Astrocyte (in vitro differentiated cells and primary cell): ENCODE measurements around the gene ELAPOR2. TPM values are rescaled to one million over a fixed set of nuclear protein-coding genes. Genes with fewer than 3 reads are reported as not detected.

ENCODE experiments used
- DNase-seq: peaks from one replicate; pipeline ENCODE4 v3.0.0-alpha.2; 2010; ENCODE audit warnings: low read depth
- FAIRE-seq: peaks from 2 replicates; lab custom pipeline; 2011; peaks lifted over from hg19 to GRCh38; lab: Jason Lieb, UNC
- H2AFZ ChIP-seq: 2 replicates; pipeline ENCODE4 v1.6.0; 2012; ENCODE audit warnings: low read depth, low read length, inconsistent platforms
- H3K27ac ChIP-seq: 2 replicates; pipeline ENCODE4 v1.5.1; 2011; ENCODE audit warnings: low read depth, low read length, inconsistent platforms
- H3K27me3 ChIP-seq: 2 replicates; pipeline ENCODE4 v1.6.0; 2011; ENCODE audit warnings: low read length, inconsistent platforms; ENCODE audit not compliant: insufficient read depth
- H3K36me3 ChIP-seq: 2 replicates; pipeline ENCODE4 v1.5.1; 2011; ENCODE audit warnings: low read length, inconsistent platforms; ENCODE audit not compliant: insufficient read depth
- H3K4me1 ChIP-seq: 2 replicates; pipeline ENCODE4 v1.5.1; 2011; ENCODE audit warnings: low read length, inconsistent platforms; ENCODE audit not compliant: insufficient read depth
- H3K4me2 ChIP-seq: 2 replicates; pipeline ENCODE4 v1.6.0; 2012; ENCODE audit warnings: low read length, inconsistent platforms
- H3K4me3 ChIP-seq: 2 replicates; pipeline ENCODE4 v1.5.1; 2011; ENCODE audit warnings: low read depth, mild to moderate bottlenecking, low read length, inconsistent platforms; ENCODE audit not compliant: insufficient read depth
- H3K79me2 ChIP-seq: 2 replicates; pipeline ENCODE4 v1.6.0; 2012; ENCODE audit warnings: mild to moderate bottlenecking, low read length, inconsistent platforms; ENCODE audit not compliant: insufficient read depth
- H3K9ac ChIP-seq: 2 replicates; pipeline ENCODE4 v1.6.0; 2012; ENCODE audit warnings: mild to moderate bottlenecking, low read length, inconsistent platforms
- H3K9me3 ChIP-seq: 2 replicates; pipeline ENCODE4 v1.5.1; 2012; ENCODE audit warnings: low read depth, mild to moderate bottlenecking, low read length, inconsistent platforms; ENCODE audit not compliant: insufficient read depth
- H4K20me1 ChIP-seq: 2 replicates; pipeline ENCODE4 v1.6.0; 2012; ENCODE audit warnings: low read length, inconsistent platforms; ENCODE audit not compliant: insufficient read depth
- H3K27ac Mint-ChIP-seq: one replicate; pipeline ENCODE4 v1.8.0; 2021; ENCODE audit warnings: mild to moderate bottlenecking, mixed read lengths; ENCODE audit not compliant: unreplicated experiment
- H3K27me3 Mint-ChIP-seq: one replicate; pipeline ENCODE4 v1.8.0; 2021; ENCODE audit warnings: low read depth, mixed read lengths; ENCODE audit not compliant: unreplicated experiment
- H3K36me3 Mint-ChIP-seq: one replicate; pipeline ENCODE4 v1.8.0; 2021; ENCODE audit warnings: low read depth, mixed read lengths; ENCODE audit not compliant: unreplicated experiment
- H3K4me1 Mint-ChIP-seq: one replicate; pipeline ENCODE4 v1.8.0; 2021; ENCODE audit warnings: low read depth, mixed read lengths; ENCODE audit not compliant: unreplicated experiment
- H3K4me3 Mint-ChIP-seq: one replicate; pipeline ENCODE4 v1.8.0; 2021; ENCODE audit warnings: mild to moderate bottlenecking, moderate library complexity, mixed read lengths; ENCODE audit not compliant: unreplicated experiment
- H3K9me3 Mint-ChIP-seq: one replicate; pipeline ENCODE4 v1.8.0; 2021; ENCODE audit warnings: mild to moderate bottlenecking, mixed read lengths; ENCODE audit not compliant: unreplicated experiment
- CTCF ChIP-seq: IDR thresholded peaks from 2 replicates; pipeline ENCODE4 v1.5.1; 2011; ENCODE audit warnings: low read depth, mild to moderate bottlenecking, inconsistent platforms, low read length, moderate library complexity; ENCODE audit not compliant: insufficient read depth
- EZH2 ChIP-seq: IDR thresholded peaks from 2 replicates; pipeline ENCODE4 v1.6.1; 2012; ENCODE audit warnings: mild to moderate bottlenecking, low read length, inconsistent platforms; ENCODE audit not compliant: insufficient read depth
- total RNA-seq: library from RNA; stranded (reverse); gene quantifications from 2 replicates; pipeline ENCODE4 v1.2.1, GENCODE V29; 2021

ELAPOR2 gene
- total RNA-seq, 1 donor from 2014 or later: 23.9 TPM

- DNase-seq (no peak), FAIRE-seq (no peak)
- Histone ChIP-seq H3K9me3 (no peaks in the 10 kb centered on the region), H2AFZ (no peak overlapping the region), H3K4me1 (no peaks in the 10 kb centered on the region), H3K27ac (no peak overlapping the region), H3K9ac (no peak overlapping the region), H3K79me2 (no peaks in the 10 kb centered on the region), H3K4me2 (no peak overlapping the region), H4K20me1 (no peaks in the 10 kb centered on the region), H3K4me3 (no peak overlapping the region), H3K36me3 (no peaks in the 10 kb centered on the region), H3K27me3 (no peaks in the 10 kb centered on the region)
- TF ChIP-seq CTCF: no peak
- TF ChIP-seq EZH2: no peak
- Mint-ChIP-seq H3K36me3 (no peaks in the 10 kb centered on the region), H3K27me3 (no peaks in the 10 kb centered on the region), H3K27ac (no peak overlapping the region), H3K4me3 (no peak overlapping the region), H3K9me3 (no peaks in the 10 kb centered on the region), H3K4me1 (no peaks in the 10 kb centered on the region)
Measured at GRCh38 chr7:87021285-87021684, 38.2 kb downstream of the ELAPOR2 start.

GRCh38 chr7:87016606-87017005 is 42.8 kb downstream of the ELAPOR2 start:
- DNase-seq: no peak
- Histone ChIP-seq H3K4me1 (no peaks in the 10 kb centered on the region), H3K36me3 (no peaks in the 10 kb centered on the region), H3K4me2 (no peak overlapping the region), H4K20me1 (no peaks in the 10 kb centered on the region), H3K9me3 (no peaks in the 10 kb centered on the region), H3K27me3 (no peaks in the 10 kb centered on the region), H3K9ac (no peak overlapping the region), H3K79me2 (no peaks in the 10 kb centered on the region), H3K27ac (no peak overlapping the region), H3K4me3 (no peak overlapping the region), H2AFZ (no peak overlapping the region)
- TF ChIP-seq EZH2 (no peak), CTCF (no peak)
- FAIRE-seq: no peak
- Mint-ChIP-seq H3K9me3 (no peaks in the 10 kb centered on the region), H3K27me3 (no peaks in the 10 kb centered on the region), H3K36me3 (no peaks in the 10 kb centered on the region), H3K4me1 (no peaks in the 10 kb centered on the region), H3K27ac (no peak overlapping the region), H3K4me3 (no peak overlapping the region)

- Histone ChIP-seq H3K27me3 (no peaks in the 10 kb centered on the region), H3K4me1 (no peaks in the 10 kb centered on the region), H3K36me3 (no peaks in the 10 kb centered on the region), H3K9me3 (no peaks in the 10 kb centered on the region), H3K79me2 (no peaks in the 10 kb centered on the region), H3K4me3 (no peak overlapping the region), H4K20me1 (no peaks in the 10 kb centered on the region), H2AFZ (no peak overlapping the region), H3K9ac (no peak overlapping the region), H3K27ac (no peak overlapping the region), H3K4me2 (no peak overlapping the region)
- H3K4me3 Mint-ChIP-seq: no peak overlapping the region
- no peaks in the 10 kb centered on the region for H3K9me3 Mint-ChIP-seq
- H3K36me3 Mint-ChIP-seq: no peaks in the 10 kb centered on the region
- H3K27ac Mint-ChIP-seq: no peak overlapping the region
- FAIRE-seq (no peak), DNase-seq (no peak)
- no peaks in the 10 kb centered on the region for H3K4me1 Mint-ChIP-seq
- no peaks in the 10 kb centered on the region for H3K27me3 Mint-ChIP-seq
- TF ChIP-seq CTCF: no peak
- TF ChIP-seq EZH2: no peak
Measured at GRCh38 chr7:87013840-87014190, 45.6 kb downstream of the ELAPOR2 start.
